T-helper 17 cell (primary cell): ENCODE results near the gene AGFG1. TPM values are rescaled to one million over a fixed set of nuclear protein-coding genes. Genes with fewer than 3 reads are reported as not detected.
A peak's percentile ranks its signal among the peaks of the same experiment; 100 is the strongest.

ENCODE experiments used
- ATAC-seq: fragments of 150-1000 bp; cut with Tn5 transposase; 2 replicates; pipeline ENCODE4 v1.10.0; 2021; ENCODE audit warnings: mild to moderate bottlenecking, moderate library complexity
- DNase-seq, 3 donors: peaks; one replicate each; pipeline versions ENCODE4 v3.0.0 to v3.0.0-alpha.2; 2020 to 2021
- H3K9me3 ChIP-seq: one replicate; pipeline ENCODE4 v1.7.0; 2013; ENCODE audit warnings: low read length, mild to moderate bottlenecking; ENCODE audit not compliant: control insufficient read depth, poor library complexity, severe bottlenecking
- H3K27ac Mint-ChIP-seq: one replicate; pipeline ENCODE4 v1.8.0; 2022; ENCODE audit warnings: mild to moderate bottlenecking, moderate library complexity, mixed read lengths
- H3K27me3 Mint-ChIP-seq: one replicate; pipeline ENCODE4 v1.8.0; 2022; ENCODE audit warnings: mixed read lengths
- H3K36me3 Mint-ChIP-seq: one replicate; pipeline ENCODE4 v1.8.0; 2022; ENCODE audit warnings: low read depth, mixed read lengths
- H3K4me1 Mint-ChIP-seq: one replicate; pipeline ENCODE4 v1.8.0; 2022; ENCODE audit warnings: mild to moderate bottlenecking, mixed read lengths
- H3K4me3 Mint-ChIP-seq: one replicate; pipeline ENCODE4 v1.8.0; 2022; ENCODE audit warnings: mild to moderate bottlenecking, moderate library complexity, mixed read lengths
- total RNA-seq, 4 donors: library from RNA in 2 of 4; stranded (reverse) in 2 of 4; gene quantifications; one replicate each; pipeline ENCODE4 v1.2.3 and lab custom pipeline; 2022 to 2026

The AGFG1 gene
- total RNA-seq, 2 donors from 2014 or later: 66.6 to 68.3 TPM

DNA sequence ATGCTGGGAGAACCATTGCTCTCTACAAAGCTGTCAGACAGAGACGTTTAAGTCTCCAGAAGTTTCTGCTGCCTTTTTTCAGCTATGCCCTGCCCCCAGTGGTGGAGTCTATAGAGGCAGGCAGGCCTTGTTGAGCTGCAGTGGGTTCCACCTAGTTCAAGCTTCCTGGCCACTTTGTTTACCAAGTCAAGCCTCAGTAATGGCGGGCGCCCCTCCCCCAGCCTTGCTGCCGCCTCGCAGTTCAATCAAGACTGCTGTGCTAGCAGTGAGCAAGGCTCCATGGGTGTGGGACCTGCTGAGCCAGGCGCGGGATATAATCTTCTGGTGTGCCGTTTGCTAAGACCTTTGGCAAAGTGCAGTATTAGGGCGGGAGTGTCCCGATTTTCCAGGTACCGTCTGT lies 74.0 kb downstream of the AGFG1 start:
- ATAC-seq (no peak), DNase-seq (no peak)
- Mint-ChIP-seq H3K36me3 (peaks cover 19% of the 10 kb centered on the region), H3K27me3 (no peaks in the 10 kb centered on the region), H3K4me1 (peaks cover 15% of the 10 kb centered on the region), H3K27ac (no peak overlapping the region), H3K4me3 (no peak overlapping the region)
- H3K9me3 ChIP-seq: no peaks in the 10 kb centered on the region

DNA sequence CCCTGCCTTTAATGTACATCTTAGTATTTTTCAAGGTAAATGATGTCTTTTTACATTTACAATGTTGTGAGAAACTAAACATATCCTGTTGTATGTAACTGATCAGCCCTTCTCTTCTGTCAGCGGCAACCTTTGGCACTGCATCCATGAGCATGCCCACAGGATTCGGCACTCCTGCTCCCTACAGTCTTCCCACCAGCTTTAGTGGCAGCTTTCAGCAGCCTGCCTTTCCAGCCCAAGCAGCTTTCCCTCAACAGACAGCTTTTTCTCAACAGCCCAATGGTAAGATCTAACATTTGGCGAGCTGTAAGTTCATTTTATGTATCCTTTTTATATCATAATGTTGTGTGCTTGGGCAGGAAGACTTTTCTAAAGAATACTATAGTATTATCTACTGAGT lies 79.9 kb downstream of the AGFG1 start:
- no peak overlapping the region for H3K27ac Mint-ChIP-seq

DNA sequence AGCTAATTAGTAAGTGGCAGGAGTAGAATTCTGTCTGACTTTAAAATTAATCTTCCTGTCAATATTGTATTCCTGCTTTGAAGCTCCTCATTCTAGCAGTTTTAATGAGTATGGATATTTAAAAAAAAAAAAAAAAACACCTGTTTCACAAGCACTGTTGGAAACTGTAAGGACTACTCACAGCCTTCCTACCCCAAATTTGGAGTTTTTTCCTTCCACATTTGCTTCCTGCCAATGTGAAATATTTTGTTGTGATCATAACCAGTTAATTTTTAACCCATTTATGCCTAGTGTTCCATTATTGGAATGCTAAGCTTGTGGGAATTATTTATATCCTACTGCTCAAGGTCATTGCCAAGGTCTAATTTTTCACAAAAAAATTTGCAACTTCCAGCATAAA lies 90.6 kb downstream of the AGFG1 start:
- H3K27ac Mint-ChIP-seq: no peak overlapping the region
- peaks cover 5% of the 10 kb centered on the region for H3K4me1 Mint-ChIP-seq
- no peaks in the 10 kb centered on the region for H3K27me3 Mint-ChIP-seq
- H3K4me3 Mint-ChIP-seq: no peak overlapping the region
- no peak for ATAC-seq
- H3K9me3 ChIP-seq: no peaks in the 10 kb centered on the region
- DNase-seq: no peak
- peaks cover 5% of the 10 kb centered on the region for H3K36me3 Mint-ChIP-seq

More for the DNA sequence above, 79.9 kb downstream of the AGFG1 start:
- no peaks in the 10 kb centered on the region for H3K27me3 Mint-ChIP-seq
- H3K36me3 Mint-ChIP-seq: peaks cover 4% of the 10 kb centered on the region
- H3K4me3 Mint-ChIP-seq: no peak overlapping the region
- DNase-seq (no peak), ATAC-seq (no peak)
- H3K9me3 ChIP-seq: no peaks in the 10 kb centered on the region
- no peaks in the 10 kb centered on the region for H3K4me1 Mint-ChIP-seq

DNA sequence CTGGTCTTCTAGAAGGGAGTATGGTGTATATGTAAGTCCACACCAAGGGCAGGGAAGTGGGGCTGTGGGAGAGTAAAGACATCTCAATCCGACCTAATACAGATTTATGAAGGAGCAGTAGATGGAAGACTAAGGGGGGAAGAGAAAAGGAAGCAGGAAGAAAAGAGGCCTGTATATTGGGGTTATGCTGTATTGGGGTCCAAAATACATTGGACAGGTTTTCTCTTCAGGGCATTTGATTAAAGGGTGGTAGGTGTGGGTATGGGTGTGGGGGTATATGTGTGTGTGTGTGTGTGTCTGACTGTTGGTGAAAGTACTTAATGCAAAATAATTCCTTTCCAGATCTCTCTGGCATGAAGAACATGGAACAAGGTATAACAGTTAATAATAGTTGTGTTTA lies 93.1 kb downstream of the AGFG1 start:
- Mint-ChIP-seq H3K27me3 (no peaks in the 10 kb centered on the region), H3K4me1 (peaks cover 5% of the 10 kb centered on the region), H3K4me3 (no peak overlapping the region), H3K27ac (no peak overlapping the region), H3K36me3 (peaks cover 5% of the 10 kb centered on the region)
- no peak for ATAC-seq
- no peaks in the 10 kb centered on the region for H3K9me3 ChIP-seq
- no peak for DNase-seq

DNA sequence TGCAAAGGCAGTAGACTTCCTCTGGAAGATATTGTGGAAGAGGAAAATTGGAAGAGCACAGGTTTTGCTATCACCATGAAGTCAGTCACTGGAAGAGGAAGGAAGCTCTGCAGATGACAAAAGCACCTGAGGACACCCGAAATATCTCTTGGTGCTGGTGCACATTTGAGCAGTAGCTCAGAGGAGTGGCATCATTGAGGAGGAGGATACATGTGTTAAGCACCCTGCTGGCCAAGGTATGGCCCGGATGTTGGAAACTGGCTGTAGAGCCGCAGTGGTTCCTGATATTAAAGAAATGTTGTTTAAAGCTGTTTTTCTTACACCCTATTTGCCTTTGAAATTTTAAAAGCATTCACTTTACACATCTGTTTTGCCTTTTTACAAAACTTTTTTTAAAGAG lies 94.1 kb downstream of the AGFG1 start:
- Mint-ChIP-seq H3K27ac (peak overlapping the region; percentile 87), H3K4me1 (peaks cover 13% of the 10 kb centered on the region), H3K36me3 (peaks cover 5% of the 10 kb centered on the region), H3K27me3 (no peaks in the 10 kb centered on the region), H3K4me3 (no peak overlapping the region)
- no peak for ATAC-seq
- no peak for DNase-seq
- no peaks in the 10 kb centered on the region for H3K9me3 ChIP-seq

DNA sequence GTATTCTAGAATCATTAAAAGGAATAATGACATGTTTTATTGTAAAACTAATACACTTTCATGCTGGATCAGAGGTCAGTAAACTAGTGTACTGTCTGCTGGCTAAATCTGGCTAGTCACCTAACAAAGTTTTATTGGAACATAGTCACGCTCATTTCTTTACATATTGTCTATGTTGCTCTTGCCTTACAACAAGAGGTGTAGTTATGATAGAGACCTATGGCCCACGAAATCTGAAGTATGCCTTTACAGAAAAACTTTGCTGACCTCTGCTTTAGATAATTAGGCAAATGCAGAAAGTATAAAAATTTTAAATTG lies 96.9 kb downstream of the AGFG1 start:
- Mint-ChIP-seq H3K4me3 (no peak overlapping the region), H3K36me3 (peaks cover 5% of the 10 kb centered on the region), H3K4me1 (peaks cover 14% of the 10 kb centered on the region), H3K27ac (no peak overlapping the region), H3K27me3 (no peaks in the 10 kb centered on the region)
- no peak for DNase-seq
- ATAC-seq: no peak
- H3K9me3 ChIP-seq: no peaks in the 10 kb centered on the region

DNA sequence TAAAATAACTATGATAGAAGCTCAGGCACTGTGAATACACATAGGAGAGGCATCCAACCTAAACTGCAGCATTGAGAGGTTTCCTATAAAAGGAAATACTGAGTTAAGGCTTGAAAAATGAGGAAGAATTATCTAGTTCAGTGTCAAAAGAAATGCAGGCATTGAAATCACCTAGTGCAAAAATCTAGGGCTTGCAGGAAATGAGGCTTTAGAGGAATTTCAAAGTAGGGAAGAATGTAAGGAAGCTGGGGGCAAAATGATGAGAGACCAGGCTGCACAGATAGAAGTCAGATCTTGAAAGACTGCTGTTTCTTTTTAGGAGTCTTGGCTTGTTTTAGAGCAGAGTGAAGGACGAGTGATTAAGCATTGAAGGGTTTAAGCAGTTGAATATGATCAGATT lies 98.7 kb downstream of the AGFG1 start:
- no peaks in the 10 kb centered on the region for H3K9me3 ChIP-seq
- DNase-seq (no peak), ATAC-seq (no peak)
- H3K4me3 Mint-ChIP-seq: no peak overlapping the region
- peak overlapping the region; percentile 65 for H3K27ac Mint-ChIP-seq
- H3K36me3 Mint-ChIP-seq: no peaks in the 10 kb centered on the region
- H3K4me1 Mint-ChIP-seq: peaks cover 8% of the 10 kb centered on the region
- peaks cover 6% of the 10 kb centered on the region for H3K27me3 Mint-ChIP-seq

DNA sequence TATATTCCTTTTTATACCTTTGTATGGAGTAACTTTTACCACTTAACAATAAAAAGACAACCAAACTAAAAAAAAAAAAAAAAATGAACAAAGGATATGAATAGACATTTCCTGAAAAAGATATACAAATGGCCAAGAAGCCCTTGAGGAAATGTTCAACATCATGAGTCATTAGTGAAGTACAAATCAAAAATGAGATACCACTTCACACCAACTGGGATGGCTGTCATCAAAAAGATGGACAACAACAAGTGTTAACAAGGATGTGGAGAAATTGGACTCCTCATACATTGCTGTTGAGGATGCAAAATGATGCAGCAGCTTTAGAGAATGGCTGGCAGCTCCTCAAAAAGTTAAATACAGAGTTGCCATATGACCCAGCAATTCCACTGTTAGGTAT lies 104.2 kb downstream of the AGFG1 start:
- ATAC-seq: no peak

DNA sequence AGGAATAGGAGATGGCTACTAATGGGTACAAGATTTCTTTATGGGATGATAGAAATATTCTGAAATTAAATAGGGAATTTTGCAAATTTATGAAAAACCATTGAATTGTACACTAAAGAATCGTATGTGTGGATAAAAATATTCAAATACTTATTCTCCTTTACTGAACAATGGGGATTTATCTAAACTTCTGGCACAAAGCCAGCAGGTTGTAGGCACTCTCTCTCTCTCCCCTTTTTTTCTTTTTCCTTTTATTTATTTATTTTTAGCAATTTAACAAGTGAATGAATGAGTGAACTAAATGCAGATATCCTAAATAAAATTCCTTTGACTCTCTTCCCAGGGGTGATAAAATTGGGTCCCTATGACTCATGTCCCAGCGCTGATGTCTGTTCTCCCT lies 104.9 kb downstream of the AGFG1 start:
- Mint-ChIP-seq H3K4me1 (no peaks in the 10 kb centered on the region), H3K27me3 (peaks cover 50% of the 10 kb centered on the region), H3K36me3 (peaks cover 3% of the 10 kb centered on the region), H3K27ac (no peak overlapping the region), H3K4me3 (no peak overlapping the region)
- H3K9me3 ChIP-seq: no peaks in the 10 kb centered on the region
- no peak for DNase-seq
- no peak for ATAC-seq

More for the DNA sequence above, 104.2 kb downstream of the AGFG1 start:
- Mint-ChIP-seq H3K4me3 (no peak overlapping the region), H3K27me3 (peaks cover 47% of the 10 kb centered on the region), H3K4me1 (no peaks in the 10 kb centered on the region), H3K27ac (no peak overlapping the region), H3K36me3 (peaks cover 3% of the 10 kb centered on the region)
- no peaks in the 10 kb centered on the region for H3K9me3 ChIP-seq
- no peak for DNase-seq

DNA sequence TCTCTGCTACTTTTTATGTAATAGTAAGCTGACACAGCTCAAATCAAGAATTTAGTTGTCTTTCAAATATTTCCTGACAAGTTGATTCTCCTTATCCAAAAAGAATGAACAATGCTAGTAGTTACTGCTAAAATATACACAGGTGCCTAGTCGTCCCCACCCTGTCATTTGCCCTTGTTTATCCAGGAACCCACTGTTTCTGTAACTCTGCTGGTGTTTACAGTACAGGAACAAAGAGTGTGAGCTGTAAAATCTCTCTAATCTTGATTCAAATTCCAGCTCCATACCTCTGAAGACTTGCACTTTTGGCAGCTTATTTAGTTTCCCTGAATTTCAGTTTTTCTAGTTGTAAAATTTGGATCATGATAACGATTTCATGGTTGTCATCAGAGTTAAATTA lies 105.6 kb downstream of the AGFG1 start:
- Mint-ChIP-seq H3K27ac (no peak overlapping the region), H3K27me3 (peaks cover 50% of the 10 kb centered on the region), H3K4me1 (no peaks in the 10 kb centered on the region), H3K4me3 (no peak overlapping the region), H3K36me3 (peaks cover 3% of the 10 kb centered on the region)
- DNase-seq: no peak
- H3K9me3 ChIP-seq: no peaks in the 10 kb centered on the region
- no peak for ATAC-seq

DNA sequence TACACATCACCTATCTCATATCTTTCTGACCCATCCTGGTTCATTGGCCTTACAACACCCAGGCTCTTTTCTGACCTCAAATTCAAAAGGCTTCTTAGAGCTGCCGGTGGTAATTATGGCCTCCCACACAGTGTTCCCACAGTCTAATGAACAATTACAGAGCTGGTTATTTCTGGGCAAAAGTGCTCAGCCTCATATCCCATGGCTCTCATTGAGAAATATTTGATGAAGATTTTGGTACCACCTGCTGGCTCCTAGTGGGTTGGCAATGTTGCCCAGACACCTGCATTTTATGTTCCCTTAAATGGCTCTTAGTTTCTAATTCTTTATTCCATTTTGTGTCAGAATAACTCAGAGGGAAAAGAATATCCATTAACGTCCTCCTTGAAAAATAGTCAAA lies 106.7 kb downstream of the AGFG1 start:
- Mint-ChIP-seq H3K4me1 (no peaks in the 10 kb centered on the region), H3K27ac (no peak overlapping the region), H3K4me3 (no peak overlapping the region), H3K36me3 (peaks cover 4% of the 10 kb centered on the region), H3K27me3 (peaks cover 50% of the 10 kb centered on the region)
- ATAC-seq (no peak), DNase-seq (no peak)
- no peaks in the 10 kb centered on the region for H3K9me3 ChIP-seq

DNA sequence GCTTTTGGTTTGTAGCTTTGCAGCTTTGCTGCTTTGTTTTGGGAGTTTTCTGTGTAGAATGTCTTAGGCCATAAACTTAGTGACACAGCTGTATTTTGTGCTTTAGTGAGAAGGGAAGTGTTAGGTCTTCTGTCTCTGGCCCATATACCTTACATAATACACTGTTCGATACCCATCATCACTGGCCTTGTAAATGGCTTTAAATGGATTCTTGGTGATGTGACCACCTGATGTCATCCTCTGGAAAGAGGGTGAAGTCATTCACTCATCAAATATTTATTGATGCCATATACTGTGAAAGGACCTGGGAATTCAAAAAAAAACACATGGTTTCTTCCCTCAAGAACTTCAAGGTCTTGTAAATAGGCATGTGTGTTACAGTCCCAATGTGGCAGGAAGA lies 107.8 kb downstream of the AGFG1 start:
- ATAC-seq (no peak), DNase-seq (no peak)
- H3K4me1 Mint-ChIP-seq: no peaks in the 10 kb centered on the region
- no peak overlapping the region for H3K27ac Mint-ChIP-seq
- H3K4me3 Mint-ChIP-seq: no peak overlapping the region
- H3K27me3 Mint-ChIP-seq: peaks cover 53% of the 10 kb centered on the region
- H3K9me3 ChIP-seq: no peaks in the 10 kb centered on the region
- H3K36me3 Mint-ChIP-seq: peaks cover 6% of the 10 kb centered on the region

DNA sequence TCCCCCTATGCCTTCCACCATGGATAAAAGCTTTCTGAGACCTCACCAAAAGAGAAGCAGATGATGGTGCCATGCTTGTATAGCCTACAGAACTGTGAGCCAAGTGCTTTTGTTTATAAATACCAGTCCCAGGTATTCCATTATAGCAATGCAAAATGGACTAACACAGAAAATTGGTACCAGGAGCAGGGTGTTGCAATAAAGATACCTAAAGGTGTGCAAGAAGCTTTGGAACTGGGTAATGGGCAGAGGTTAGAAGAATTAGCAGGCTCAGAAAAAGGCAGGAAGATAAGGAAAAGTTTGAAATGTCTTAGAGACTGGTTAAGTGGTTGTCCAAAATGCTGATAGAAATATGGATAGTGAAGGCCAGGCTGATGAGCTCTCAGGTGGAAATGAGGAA lies 110.4 kb downstream of the AGFG1 start:
- H3K36me3 Mint-ChIP-seq: peaks cover 6% of the 10 kb centered on the region
- H3K9me3 ChIP-seq: no peaks in the 10 kb centered on the region
- no peak overlapping the region for H3K4me3 Mint-ChIP-seq
- DNase-seq: no peak
- no peak overlapping the region for H3K27ac Mint-ChIP-seq
- H3K27me3 Mint-ChIP-seq: peaks cover 49% of the 10 kb centered on the region
- no peak for ATAC-seq
- H3K4me1 Mint-ChIP-seq: no peaks in the 10 kb centered on the region

DNA sequence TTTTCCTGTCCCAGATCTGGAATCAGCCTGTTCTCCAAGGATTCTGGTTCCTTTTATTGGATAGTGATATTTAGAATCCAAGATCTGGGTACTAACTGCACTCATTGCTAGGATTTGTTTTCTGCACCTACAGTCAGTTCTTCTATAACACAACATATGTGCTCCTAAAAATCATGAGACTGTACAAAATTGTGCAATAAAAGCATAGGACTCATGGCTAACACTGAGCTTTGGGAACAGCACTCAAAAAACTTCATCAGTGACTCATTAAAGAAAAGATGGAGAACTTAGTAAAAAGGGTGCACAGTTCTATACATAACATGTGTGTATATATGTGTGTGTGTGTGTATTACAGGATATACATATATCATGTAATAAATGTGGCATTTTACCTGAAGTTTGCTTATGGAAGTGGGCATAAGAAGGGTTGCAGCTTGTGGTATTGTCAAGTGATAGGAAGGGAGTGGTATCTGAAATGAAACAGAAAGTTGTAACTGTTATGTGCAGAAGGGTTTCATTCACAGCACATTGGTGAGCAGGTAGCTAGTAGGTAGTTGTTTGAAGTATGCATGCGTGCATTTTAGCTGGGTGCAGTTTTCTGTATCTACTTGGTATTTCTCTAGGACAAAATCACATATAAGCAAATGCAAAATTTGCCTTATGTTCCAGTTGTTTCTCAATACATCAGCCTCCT lies 120.9 kb downstream of the AGFG1 start:
- no peak overlapping the region for H3K4me3 Mint-ChIP-seq
- ATAC-seq (no peak), DNase-seq (no peak)
- peaks cover 2% of the 10 kb centered on the region for H3K4me1 Mint-ChIP-seq
- no peaks in the 10 kb centered on the region for H3K9me3 ChIP-seq
- H3K27ac Mint-ChIP-seq: no peak overlapping the region
- peaks cover 43% of the 10 kb centered on the region for H3K27me3 Mint-ChIP-seq
- H3K36me3 Mint-ChIP-seq: no peaks in the 10 kb centered on the region
